GM23338 (cell line): ENCODE data around the gene AFAP1. TPM values are rescaled to one million over a fixed set of nuclear protein-coding genes. Genes with fewer than 3 reads are reported as not detected.

Source experiments
- ATAC-seq: fragments of 200-7000 bp; cut with Tn5 transposase; 3 replicates; pipeline ENCODE4 v1.9.1; 2020
- DNase-seq: peaks from one replicate; pipeline ENCODE4 v3.0.0-alpha.2; 2015; ENCODE audit warnings: low spot score
- H2AFZ ChIP-seq: fragments of 200-600 bp; sonication (generic); 2 replicates; pipeline ENCODE4 v1.8.0; 2016; ENCODE audit warnings: antibody characterized with exemption, mild to moderate bottlenecking, moderate library complexity
- H3F3A ChIP-seq: fragments of 200-600 bp; sonication (generic); replicated peaks from 2 replicates; pipeline ENCODE4 v1.8.0; 2017; ENCODE audit warnings: antibody characterized with exemption, mixed run types, low read depth
- H3K27ac ChIP-seq: fragments of 200-600 bp; sonication (generic); 2 replicates; pipeline ENCODE4 v1.6.1; 2016; ENCODE audit warnings: low read depth
- H3K27me3 ChIP-seq: fragments of 200-600 bp; sonication (generic); 2 replicates; pipeline ENCODE4 v1.8.0; 2016; ENCODE audit warnings: mild to moderate bottlenecking, mixed run types, moderate library complexity; ENCODE audit not compliant: insufficient read depth
- H3K36me3 ChIP-seq: fragments of 200-600 bp; sonication (generic); 2 replicates; pipeline ENCODE4 v1.8.0; 2016; ENCODE audit warnings: mild to moderate bottlenecking; ENCODE audit not compliant: insufficient read depth
- H3K4me1 ChIP-seq: fragments of 200-600 bp; sonication (generic); 2 replicates; pipeline ENCODE4 v1.8.0; 2016; ENCODE audit warnings: mild to moderate bottlenecking, moderate library complexity; ENCODE audit not compliant: insufficient read depth
- H3K4me2 ChIP-seq: fragments of 200-600 bp; sonication (generic); 2 replicates; pipeline ENCODE4 v1.7.1; 2017; ENCODE audit warnings: mixed run types
- H3K4me3 ChIP-seq: fragments of 200-600 bp; sonication (generic); 2 replicates; pipeline ENCODE4 v1.6.1; 2016; ENCODE audit warnings: mixed run types
- H3K79me2 ChIP-seq: fragments of 200-600 bp; sonication (generic); replicated peaks from 2 replicates; pipeline ENCODE4 v1.8.0; 2017; ENCODE audit warnings: mild to moderate bottlenecking; ENCODE audit not compliant: insufficient read depth
- H3K9me2 ChIP-seq: fragments of 200-600 bp; sonication (generic); 2 replicates; pipeline ENCODE4 v1.8.0; 2017; ENCODE audit not compliant: insufficient read depth
- H4K20me1 ChIP-seq: fragments of 200-600 bp; sonication (generic); replicated peaks from 2 replicates; pipeline ENCODE4 v1.8.0; 2017; ENCODE audit warnings: mild to moderate bottlenecking; ENCODE audit not compliant: insufficient read depth
- H3K27ac Mint-ChIP-seq: 2 replicates; pipeline ENCODE4 v1.8.0; 2020; ENCODE audit warnings: inconsistent platforms, mild to moderate bottlenecking, moderate library complexity, mixed read lengths
- H3K27me3 Mint-ChIP-seq: 3 replicates; pipeline ENCODE4 v1.8.0; 2022; ENCODE audit warnings: low read depth, mild to moderate bottlenecking, moderate library complexity, mixed read lengths, inconsistent platforms; ENCODE audit not compliant: insufficient read depth, poor library complexity
- H3K36me3 Mint-ChIP-seq: 3 replicates; pipeline ENCODE4 v1.8.0; 2021; ENCODE audit warnings: low read depth, mild to moderate bottlenecking, inconsistent platforms, moderate library complexity, mixed read lengths
- H3K4me1 Mint-ChIP-seq: 3 replicates; pipeline ENCODE4 v1.8.0; 2020; ENCODE audit warnings: mild to moderate bottlenecking, inconsistent platforms, mixed read lengths
- H3K4me3 Mint-ChIP-seq: 3 replicates; pipeline ENCODE4 v1.8.0; 2021; ENCODE audit warnings: moderate library complexity, mild to moderate bottlenecking, inconsistent platforms, mixed read lengths
- H3K9me3 Mint-ChIP-seq: 3 replicates; pipeline ENCODE4 v1.8.0; 2020; ENCODE audit warnings: moderate library complexity, mild to moderate bottlenecking, inconsistent platforms, mixed read lengths
- CREB1 ChIP-seq: fragments of 250-450 bp; sonication (Bioruptor Pico); IDR thresholded peaks from 2 replicates; pipeline ENCODE4 v1.5.0; 2020; ENCODE audit warnings: low read depth, mild to moderate bottlenecking, moderate library complexity
- NANOG ChIP-seq: IDR thresholded peaks from 2 replicates; pipeline ENCODE4 v1.6.1; 2016; ENCODE audit warnings: antibody characterized with exemption, borderline replicate concordance
- ZNF331 ChIP-seq: fragments of 250-450 bp; sonication (Bioruptor Pico); IDR thresholded peaks from 2 replicates; pipeline ENCODE4 v1.5.0; 2020; ENCODE audit warnings: low read depth, mild to moderate bottlenecking, moderate library complexity
- polyA plus RNA-seq: library from polyadenylated mRNA; unstranded; fragments of >200 nt; fragmentation: Nextera tagmentation; extraction: Ambion mirVana; gene quantifications from 2 replicates; pipeline ENCODE4 v1.2.1, GENCODE V29; 2016
- total RNA-seq: library from RNA; depleted of rRNA; stranded (reverse); fragments of >200 nt; shearing (Covaris generic); gene quantifications from 2 replicates; pipeline ENCODE4 v1.2.3, GENCODE V29; 2014
- TF ChIP-seq, protein P1 (sequence below): IDR thresholded peaks from 2 replicates; pipeline ENCODE4 v1.6.1; 2016; ENCODE audit warnings: antibody characterized with exemption
- TF ChIP-seq, protein P2 (sequence below): fragments of 250-450 bp; sonication (Bioruptor Pico); IDR thresholded peaks from 2 replicates; pipeline ENCODE4 v1.5.0; 2020; ENCODE audit warnings: mild to moderate bottlenecking, moderate library complexity
- TF ChIP-seq, protein P3 (sequence below): IDR thresholded peaks from one replicate; pipeline ENCODE4 v1.6.1; 2018; ENCODE audit warnings: antibody characterized with exemption; ENCODE audit not compliant: unreplicated experiment

AFAP1 gene
- total and polyA plus RNA-seq, 2 experiments from 2014 or later, result 6.5 to 21.5 TPM

DNA sequence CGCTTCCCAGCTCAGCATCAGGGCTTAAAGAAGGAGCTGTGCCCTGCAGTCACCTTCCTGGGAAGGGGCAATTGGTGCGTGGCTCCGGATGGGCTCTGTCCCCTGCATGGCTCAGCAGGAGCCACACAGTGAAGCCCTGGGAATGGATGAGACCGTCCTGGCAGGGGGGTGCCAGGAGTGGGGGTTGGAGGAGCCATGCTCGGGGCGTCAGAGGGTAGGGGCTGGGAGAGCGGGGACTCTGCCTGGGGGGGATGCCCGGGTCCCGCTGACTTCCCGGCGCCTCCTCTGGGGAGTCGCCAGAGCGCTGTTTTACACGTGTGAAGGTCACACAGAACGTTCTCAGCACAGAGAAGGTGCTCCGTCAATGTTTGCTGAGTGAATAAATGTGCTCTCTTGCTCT lies 184.1 kb downstream of the AFAP1 start:
- ATAC-seq (no peak), DNase-seq (no peak)
- H3K79me2 ChIP-seq, result no peaks in the 10 kb centered on the region
- H2AFZ ChIP-seq, result no peak overlapping the region
- H3K4me1 ChIP-seq, result no peaks in the 10 kb centered on the region
- no peak overlapping the region for H3K4me2 ChIP-seq
- no peaks in the 10 kb centered on the region for H3K36me3 ChIP-seq
- H3F3A ChIP-seq, result no peaks in the 10 kb centered on the region
- H3K4me3 Mint-ChIP-seq, result no peak overlapping the region
- H3K27me3 ChIP-seq, result no peaks in the 10 kb centered on the region
- H3K9me3 Mint-ChIP-seq, result no peaks in the 10 kb centered on the region
- no peaks in the 10 kb centered on the region for H3K36me3 Mint-ChIP-seq
- H3K4me1 Mint-ChIP-seq, result peaks cover 4% of the 10 kb centered on the region; the same call in 2 of the 3 replicates
- peaks cover 11% of the 10 kb centered on the region for H3K27me3 Mint-ChIP-seq
- TF ChIP-seq, protein P1, sequence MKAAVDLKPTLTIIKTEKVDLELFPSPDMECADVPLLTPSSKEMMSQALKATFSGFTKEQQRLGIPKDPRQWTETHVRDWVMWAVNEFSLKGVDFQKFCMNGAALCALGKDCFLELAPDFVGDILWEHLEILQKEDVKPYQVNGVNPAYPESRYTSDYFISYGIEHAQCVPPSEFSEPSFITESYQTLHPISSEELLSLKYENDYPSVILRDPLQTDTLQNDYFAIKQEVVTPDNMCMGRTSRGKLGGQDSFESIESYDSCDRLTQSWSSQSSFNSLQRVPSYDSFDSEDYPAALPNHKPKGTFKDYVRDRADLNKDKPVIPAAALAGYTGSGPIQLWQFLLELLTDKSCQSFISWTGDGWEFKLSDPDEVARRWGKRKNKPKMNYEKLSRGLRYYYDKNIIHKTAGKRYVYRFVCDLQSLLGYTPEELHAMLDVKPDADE, result no peak
- TF ChIP-seq, protein P2, sequence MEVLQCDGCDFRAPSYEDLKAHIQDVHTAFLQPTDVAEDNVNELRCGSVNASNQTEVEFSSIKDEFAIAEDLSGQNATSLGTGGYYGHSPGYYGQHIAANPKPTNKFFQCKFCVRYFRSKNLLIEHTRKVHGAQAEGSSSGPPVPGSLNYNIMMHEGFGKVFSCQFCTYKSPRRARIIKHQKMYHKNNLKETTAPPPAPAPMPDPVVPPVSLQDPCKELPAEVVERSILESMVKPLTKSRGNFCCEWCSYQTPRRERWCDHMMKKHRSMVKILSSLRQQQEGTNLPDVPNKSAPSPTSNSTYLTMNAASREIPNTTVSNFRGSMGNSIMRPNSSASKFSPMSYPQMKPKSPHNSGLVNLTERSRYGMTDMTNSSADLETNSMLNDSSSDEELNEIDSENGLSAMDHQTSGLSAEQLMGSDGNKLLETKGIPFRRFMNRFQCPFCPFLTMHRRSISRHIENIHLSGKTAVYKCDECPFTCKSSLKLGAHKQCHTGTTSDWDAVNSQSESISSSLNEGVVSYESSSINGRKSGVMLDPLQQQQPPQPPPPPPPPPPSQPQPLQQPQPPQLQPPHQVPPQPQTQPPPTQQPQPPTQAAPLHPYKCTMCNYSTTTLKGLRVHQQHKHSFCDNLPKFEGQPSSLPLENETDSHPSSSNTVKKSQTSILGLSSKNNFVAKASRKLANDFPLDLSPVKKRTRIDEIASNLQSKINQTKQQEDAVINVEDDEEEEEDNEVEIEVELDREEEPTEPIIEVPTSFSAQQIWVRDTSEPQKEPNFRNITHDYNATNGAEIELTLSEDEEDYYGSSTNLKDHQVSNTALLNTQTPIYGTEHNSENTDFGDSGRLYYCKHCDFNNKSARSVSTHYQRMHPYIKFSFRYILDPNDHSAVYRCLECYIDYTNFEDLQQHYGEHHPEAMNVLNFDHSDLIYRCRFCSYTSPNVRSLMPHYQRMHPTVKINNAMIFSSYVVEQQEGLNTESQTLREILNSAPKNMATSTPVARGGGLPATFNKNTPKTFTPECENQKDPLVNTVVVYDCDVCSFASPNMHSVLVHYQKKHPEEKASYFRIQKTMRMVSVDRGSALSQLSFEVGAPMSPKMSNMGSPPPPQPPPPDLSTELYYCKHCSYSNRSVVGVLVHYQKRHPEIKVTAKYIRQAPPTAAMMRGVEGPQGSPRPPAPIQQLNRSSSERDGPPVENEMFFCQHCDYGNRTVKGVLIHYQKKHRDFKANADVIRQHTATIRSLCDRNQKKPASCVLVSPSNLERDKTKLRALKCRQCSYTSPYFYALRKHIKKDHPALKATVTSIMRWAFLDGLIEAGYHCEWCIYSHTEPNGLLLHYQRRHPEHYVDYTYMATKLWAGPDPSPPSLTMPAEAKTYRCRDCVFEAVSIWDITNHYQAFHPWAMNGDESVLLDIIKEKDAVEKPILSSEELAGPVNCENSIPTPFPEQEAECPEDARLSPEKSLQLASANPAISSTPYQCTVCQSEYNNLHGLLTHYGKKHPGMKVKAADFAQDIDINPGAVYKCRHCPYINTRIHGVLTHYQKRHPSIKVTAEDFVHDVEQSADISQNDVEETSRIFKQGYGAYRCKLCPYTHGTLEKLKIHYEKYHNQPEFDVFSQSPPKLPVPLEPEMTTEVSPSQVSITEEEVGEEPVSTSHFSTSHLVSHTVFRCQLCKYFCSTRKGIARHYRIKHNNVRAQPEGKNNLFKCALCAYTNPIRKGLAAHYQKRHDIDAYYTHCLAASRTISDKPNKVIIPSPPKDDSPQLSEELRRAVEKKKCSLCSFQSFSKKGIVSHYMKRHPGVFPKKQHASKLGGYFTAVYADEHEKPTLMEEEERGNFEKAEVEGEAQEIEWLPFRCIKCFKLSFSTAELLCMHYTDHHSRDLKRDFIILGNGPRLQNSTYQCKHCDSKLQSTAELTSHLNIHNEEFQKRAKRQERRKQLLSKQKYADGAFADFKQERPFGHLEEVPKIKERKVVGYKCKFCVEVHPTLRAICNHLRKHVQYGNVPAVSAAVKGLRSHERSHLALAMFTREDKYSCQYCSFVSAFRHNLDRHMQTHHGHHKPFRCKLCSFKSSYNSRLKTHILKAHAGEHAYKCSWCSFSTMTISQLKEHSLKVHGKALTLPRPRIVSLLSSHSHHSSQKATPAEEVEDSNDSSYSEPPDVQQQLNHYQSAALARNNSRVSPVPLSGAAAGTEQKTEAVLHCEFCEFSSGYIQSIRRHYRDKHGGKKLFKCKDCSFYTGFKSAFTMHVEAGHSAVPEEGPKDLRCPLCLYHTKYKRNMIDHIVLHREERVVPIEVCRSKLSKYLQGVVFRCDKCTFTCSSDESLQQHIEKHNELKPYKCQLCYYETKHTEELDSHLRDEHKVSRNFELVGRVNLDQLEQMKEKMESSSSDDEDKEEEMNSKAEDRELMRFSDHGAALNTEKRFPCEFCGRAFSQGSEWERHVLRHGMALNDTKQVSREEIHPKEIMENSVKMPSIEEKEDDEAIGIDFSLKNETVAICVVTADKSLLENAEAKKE (CRISPR knock-in tag), result no peak
- TF ChIP-seq, protein P3, sequence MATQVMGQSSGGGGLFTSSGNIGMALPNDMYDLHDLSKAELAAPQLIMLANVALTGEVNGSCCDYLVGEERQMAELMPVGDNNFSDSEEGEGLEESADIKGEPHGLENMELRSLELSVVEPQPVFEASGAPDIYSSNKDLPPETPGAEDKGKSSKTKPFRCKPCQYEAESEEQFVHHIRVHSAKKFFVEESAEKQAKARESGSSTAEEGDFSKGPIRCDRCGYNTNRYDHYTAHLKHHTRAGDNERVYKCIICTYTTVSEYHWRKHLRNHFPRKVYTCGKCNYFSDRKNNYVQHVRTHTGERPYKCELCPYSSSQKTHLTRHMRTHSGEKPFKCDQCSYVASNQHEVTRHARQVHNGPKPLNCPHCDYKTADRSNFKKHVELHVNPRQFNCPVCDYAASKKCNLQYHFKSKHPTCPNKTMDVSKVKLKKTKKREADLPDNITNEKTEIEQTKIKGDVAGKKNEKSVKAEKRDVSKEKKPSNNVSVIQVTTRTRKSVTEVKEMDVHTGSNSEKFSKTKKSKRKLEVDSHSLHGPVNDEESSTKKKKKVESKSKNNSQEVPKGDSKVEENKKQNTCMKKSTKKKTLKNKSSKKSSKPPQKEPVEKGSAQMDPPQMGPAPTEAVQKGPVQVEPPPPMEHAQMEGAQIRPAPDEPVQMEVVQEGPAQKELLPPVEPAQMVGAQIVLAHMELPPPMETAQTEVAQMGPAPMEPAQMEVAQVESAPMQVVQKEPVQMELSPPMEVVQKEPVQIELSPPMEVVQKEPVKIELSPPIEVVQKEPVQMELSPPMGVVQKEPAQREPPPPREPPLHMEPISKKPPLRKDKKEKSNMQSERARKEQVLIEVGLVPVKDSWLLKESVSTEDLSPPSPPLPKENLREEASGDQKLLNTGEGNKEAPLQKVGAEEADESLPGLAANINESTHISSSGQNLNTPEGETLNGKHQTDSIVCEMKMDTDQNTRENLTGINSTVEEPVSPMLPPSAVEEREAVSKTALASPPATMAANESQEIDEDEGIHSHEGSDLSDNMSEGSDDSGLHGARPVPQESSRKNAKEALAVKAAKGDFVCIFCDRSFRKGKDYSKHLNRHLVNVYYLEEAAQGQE, result no peak
- TF ChIP-seq NANOG (no peak), ZNF331 (CRISPR knock-in tag) (no peak), CREB1 (CRISPR knock-in tag) (no peak)
- H3K27ac ChIP-seq, result no peak overlapping the region
- no peaks in the 10 kb centered on the region for H4K20me1 ChIP-seq
- no peak overlapping the region for H3K4me3 ChIP-seq
- H3K9me2 ChIP-seq, result no peaks in the 10 kb centered on the region
- H3K27ac Mint-ChIP-seq, result no peak overlapping the region
